IPS DF 4.7 (cell line): Measurements from ENCODE around the gene WBP1.
A peak's percentile ranks its signal among the peaks of the same experiment; 100 is the strongest.
"Not testable (repeated sequence)": the region's sequence is repeated elsewhere in the genome, so short reads cannot be mapped to it uniquely, and the experiment has no call there.

Experiments
- DNase-seq: peaks from one replicate; pipeline ENCODE4 v3.0.0-alpha.2; 2013; ENCODE audit warnings: low spot score; ENCODE audit errors: extremely low read depth

Gene WBP1

GRCh38 chr2:74458132-74458937 lies at the start of gene WBP1:
Gene WBP1, plus strand, starts transcription at chr2:74458438. Its CDS starts 165 bp downstream, at chr2:74458603.
- peak; percentile 100 for DNase-seq

DNA sequence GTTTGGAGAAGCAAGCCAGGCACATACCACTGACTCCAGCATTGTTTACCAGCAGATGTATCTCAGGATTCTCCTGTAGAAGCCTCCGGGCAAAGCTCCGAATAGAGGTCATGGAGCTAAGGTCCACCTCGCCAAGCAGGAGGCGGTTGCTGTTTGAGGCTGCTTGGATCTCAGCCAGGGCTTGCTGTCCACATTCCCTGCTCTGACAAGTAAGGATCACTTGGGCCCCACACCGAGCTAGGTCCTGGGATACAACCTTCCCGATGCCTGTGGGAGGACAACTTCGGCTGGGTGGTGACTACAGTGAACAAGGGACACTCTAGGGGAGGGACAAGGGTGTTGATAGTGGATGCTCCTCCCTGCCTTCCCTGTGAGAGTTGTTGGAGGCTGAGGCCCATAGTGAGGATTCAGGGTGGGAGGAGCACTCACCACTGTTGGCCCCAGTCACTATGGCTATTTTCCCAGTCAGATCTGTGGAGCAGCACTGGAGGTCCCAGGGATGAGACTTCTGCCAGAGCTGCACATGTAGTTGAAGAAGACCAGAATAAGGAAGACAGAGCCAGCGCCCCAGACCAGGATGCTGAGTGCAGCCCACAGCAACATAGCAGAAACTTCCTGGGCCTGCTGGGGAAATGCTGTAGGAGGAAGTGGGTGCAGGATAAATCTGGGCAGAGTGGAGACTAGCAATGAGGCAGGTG lies 45.1 kb upstream of the WBP1 start:
- no peak for DNase-seq

- no peak for DNase-seq
These were observed 43.8 kb upstream of the WBP1 start for GRCh38 chr2:74414441-74414840.

GRCh38 chr2:74414881-74415761 lies 43.1 kb upstream of the WBP1 start:
- no peak for DNase-seq

- DNase-seq = no peak
These were observed 42.4 kb upstream of the WBP1 start for GRCh38 chr2:74415762-74416395.

GRCh38 chr2:74416778-74417177 lies 41.5 kb upstream of the WBP1 start:
- DNase-seq = no peak

DNA sequence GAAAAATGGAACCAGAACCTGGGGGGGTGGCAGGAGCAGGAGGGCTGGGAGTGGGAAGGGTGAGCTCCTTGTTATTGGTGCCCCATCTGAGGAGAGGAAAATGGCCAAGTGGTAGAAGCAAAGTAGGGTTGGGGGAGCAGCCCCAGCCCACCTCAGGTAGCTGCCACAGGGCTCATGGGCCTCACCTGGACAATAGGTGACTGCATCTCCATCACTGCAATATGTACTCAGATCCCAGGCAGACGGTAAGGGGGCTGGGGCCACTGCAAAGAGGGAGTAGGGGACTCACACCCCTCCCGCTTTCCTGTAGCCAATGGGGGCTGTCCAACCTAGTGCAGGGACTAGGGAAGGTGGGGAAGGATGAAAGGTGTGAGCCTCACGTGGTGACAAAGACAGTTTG lies 41.0 kb upstream of the WBP1 start:
- no peak for DNase-seq

- DNase-seq = no peak
These were observed 40.5 kb upstream of the WBP1 start for GRCh38 chr2:74417763-74418162.

GRCh38 chr2:74418312-74418711 lies 39.9 kb upstream of the WBP1 start:
- DNase-seq = no peak

- DNase-seq = no peak
These were observed 38.9 kb upstream of the WBP1 start for GRCh38 chr2:74419345-74419744.

DNA sequence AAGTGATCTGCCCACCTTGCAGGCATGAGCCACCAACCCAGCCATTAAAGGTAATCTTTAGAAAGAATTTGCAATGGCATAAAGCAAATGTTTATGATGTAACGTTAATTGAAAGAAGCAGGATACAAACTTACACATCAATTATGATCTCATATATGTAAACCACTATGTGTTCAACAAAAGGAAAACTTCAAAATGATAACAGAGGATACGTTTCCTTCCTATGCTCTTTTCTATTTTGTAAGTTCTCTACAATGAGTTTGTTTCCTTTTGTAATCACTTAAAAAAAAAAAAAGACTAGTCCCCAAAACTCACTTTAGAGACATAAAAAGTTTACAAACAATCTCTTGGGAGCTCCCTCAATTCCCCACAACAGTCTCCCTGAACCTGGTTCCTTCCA lies 38.2 kb upstream of the WBP1 start:
- no peak for DNase-seq

- DNase-seq = not testable (repeated sequence)
These were observed 37.7 kb upstream of the WBP1 start for GRCh38 chr2:74420443-74421103.

- DNase-seq = no peak
These were observed 36.9 kb upstream of the WBP1 start, which contains the start of the genes C2orf81 and WDR54 for GRCh38 chr2:74421221-74421870. Gene C2orf81, minus strand, starts transcription at chr2:74421619. Its CDS starts 59 bp downstream, at chr2:74421560. Gene WDR54, plus strand, starts transcription at chr2:74421730. Its CDS starts 424 bp downstream, at chr2:74422154.

GRCh38 chr2:74423231-74424095 lies 34.8 kb upstream of the WBP1 start:
- no peak for DNase-seq

- no peak for DNase-seq
These were observed 33.9 kb upstream of the WBP1 start for GRCh38 chr2:74424139-74424992.

DNA sequence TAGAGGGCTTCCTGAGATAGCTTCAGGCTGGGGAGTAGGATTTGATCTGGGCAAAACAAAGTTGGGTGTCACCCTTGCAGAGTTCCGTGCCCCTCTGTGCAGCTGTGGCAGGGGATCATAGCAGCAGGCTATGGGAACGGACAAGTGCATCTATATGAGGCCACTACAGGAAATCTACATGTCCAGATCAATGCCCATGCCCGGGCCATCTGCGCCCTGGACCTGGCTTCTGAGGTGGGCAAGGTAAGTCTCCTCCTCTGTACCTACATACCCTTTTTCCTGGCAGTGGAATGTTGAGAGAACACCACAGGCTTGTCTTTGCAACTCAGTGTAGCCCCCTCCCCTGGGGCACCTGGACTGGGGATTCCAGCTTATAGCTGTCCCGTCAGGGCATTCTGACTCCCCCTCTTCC lies 33.2 kb upstream of the WBP1 start:
- no peak for DNase-seq

DNA sequence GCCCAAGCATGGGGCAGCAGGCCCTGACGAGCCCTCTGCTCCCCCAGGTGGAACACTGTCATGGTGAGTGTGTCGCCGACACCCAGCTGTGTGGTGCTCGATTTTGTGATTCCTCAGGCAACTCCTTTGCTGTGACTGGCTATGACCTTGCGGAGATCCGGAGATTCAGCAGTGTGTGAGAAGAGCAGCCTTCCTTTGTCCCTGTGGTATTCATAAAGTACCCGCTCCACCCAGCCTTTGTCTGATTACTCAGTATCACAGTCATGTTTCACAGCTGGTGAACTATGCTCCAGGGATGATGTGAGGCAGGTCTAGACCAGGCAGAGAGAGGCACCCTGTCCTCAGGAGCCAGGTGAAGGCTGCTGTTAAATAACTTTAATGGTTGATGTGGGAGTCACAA lies 32.7 kb upstream of the WBP1 start:
- no peak for DNase-seq

- DNase-seq = no peak
These were observed 32.0 kb upstream of the WBP1 start for GRCh38 chr2:74426181-74426758.
